GM12891 (cell line): ENCODE data around the gene ROBO1.

Source experiments
- POLR2A ChIP-seq: IDR thresholded peaks from 2 replicates; pipeline ENCODE4 v1.6.1; 2011; ENCODE audit warnings: low read depth, low read length, control low read depth
- POLR2AphosphoS5 ChIP-seq: IDR thresholded peaks from 2 replicates; pipeline ENCODE4 v1.6.1; 2011; ENCODE audit warnings: low read depth, low read length, control low read depth

DNA sequence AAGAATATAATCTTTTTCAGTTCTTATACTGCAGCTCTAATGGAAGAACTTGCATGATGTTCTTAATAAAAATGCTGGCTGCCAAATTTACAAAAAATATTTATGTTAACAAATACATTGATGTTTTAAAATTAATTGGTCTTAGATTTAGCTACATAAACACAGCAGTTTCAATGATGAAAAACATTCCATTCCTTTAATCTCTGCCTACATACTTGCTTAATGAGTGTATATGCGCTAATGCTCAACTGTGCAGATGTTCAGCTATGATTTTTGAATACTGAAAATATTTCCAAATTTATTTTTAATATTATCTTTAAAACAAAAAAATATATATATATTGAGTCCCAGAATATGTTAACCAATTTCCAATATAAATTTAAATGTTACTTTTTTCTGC, 867.4 kb downstream of the ROBO1 start:
- TF ChIP-seq POLR2AphosphoS5 (no peak), POLR2A (no peak)
